Stimulated activated CD8-positive, alpha-beta memory T cell treated with anti-CD3 and anti-CD28 coated beads, Interleukin-12 subunit alpha, Interleukin-12 subunit beta, amount 100 ng/mL, for 1 hour (primary cell): Measurements from ENCODE around the gene PGAP1.

Source experiments
- DNase-seq: peaks from one replicate; pipeline ENCODE4 v3.0.0-alpha.2; 2020; ENCODE audit warnings: low read depth

PGAP1 gene

DNA sequence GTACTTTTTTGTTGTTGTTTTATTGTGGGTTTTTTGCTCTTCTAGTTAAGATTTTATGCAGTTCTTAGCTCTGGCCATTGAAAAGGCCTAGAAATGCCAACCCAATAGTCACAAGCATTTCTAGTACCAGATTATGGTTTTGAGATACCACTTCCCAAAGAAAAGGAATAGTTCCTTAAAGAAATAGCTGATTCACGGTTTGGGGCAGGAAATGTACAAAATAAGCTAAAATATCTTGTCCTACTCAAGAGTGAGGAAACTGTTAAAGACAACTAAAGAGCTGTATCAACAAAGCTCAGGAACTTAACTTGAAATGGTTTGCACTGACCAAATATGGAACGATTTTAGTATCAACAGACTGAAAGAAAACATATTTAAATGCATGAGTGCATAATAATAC, 35.4 kb downstream of the PGAP1 start:
- no peak for DNase-seq

DNA sequence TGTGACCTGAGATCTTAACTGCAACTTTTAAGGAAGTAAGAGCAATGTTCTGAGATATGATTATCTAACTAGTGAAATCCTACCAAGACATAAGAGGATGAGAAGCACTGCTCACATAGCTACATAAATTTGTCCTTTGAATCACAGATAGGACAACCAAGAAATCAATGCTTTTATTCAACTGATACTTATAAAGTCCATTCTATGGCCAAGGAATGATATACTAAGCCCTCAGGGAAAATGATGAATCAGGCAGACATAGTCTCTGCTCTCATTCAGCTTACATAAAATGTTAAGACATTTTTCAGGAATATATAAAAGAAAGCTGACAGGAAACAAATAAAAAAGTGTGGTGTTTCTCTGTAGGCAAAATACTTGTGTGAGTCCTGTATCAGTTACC, 39.1 kb downstream of the PGAP1 start:
- DNase-seq = no peak

DNA sequence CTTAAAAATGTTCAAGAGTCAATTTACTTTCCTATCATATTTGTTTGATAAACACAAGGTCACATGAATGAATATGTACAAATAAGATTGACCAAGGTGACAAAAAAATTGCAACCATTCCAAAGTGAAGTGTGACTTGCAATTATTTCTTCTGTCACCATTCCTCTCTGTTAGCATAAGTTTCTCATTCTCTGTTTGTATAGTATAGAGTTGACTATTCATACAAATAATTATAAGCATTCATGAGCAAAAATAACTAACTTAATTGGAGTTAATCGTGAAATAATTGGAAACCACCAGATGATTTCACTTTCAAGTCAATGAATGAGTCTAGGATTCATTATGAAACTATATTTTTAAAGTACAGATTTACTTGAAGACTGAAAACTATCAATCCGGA, 42.1 kb downstream of the PGAP1 start:
- no peak for DNase-seq

DNA sequence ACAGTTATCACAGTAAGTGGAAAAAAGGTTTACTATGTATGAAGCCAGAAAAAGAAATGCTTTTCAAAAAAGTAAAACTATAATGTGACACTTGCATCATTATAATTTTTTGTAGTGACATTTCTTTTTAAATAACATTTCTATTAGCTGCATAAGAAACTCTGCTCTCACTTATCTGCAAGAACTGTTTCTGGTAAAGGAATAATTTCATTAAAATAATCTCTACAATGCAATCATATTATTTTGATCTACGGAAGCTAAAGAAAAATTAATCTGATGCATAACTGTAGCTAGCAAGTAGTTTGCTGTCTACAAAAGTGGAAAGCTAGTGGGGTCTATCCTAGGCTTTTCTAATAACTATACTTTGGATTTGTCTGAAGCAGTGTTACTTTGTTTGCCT, 50.1 kb downstream of the PGAP1 start:
- DNase-seq = no peak

GRCh38 chr2:196875414-196875813, 51.1 kb downstream of the PGAP1 start:
- no peak for DNase-seq

GRCh38 chr2:196873511-196873910, 53.0 kb downstream of the PGAP1 start:
- no peak for DNase-seq

DNA sequence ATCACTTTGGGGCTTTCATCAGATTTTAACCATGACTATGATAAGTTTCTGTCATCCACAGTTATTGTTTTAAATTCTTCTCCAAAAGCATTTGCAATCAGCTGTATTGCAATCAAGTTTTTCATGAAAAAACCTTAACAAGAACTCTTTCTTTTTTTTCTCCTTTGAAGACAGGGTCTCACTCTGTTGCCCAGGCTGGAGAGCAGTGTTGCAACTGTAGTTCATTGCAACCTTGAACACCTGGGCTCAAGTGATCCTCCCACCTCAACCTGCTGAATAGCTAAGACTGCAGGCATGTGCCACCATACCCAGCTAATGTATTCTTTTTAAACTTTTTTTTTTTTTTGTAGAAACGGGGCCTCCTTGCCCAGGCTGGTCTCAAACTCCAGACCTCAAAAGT, 71.9 kb downstream of the PGAP1 start:
- no peak for DNase-seq

- DNase-seq = no peak
Measured at GRCh38 chr2:196853301-196854087, 73.0 kb downstream of the PGAP1 start.

DNA sequence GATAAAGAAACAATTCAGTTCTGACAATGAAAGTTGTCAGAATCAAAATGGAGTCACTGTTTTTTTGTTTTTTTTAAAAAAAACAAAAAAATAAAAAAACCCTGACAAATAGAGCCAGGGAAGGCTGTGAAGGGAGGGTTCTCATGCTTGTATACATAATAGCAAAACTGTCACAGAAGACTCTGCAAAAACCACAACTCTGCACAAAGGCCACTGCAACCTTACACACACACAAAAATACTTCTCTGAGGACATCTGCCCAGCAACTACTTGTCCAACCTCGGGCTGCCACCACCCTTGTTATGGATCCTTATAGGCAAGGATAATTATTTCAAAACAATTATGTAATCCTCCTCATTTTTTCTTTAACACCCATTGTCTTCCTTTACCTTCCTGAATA, 75.4 kb downstream of the PGAP1 start:
- DNase-seq = no peak

DNA sequence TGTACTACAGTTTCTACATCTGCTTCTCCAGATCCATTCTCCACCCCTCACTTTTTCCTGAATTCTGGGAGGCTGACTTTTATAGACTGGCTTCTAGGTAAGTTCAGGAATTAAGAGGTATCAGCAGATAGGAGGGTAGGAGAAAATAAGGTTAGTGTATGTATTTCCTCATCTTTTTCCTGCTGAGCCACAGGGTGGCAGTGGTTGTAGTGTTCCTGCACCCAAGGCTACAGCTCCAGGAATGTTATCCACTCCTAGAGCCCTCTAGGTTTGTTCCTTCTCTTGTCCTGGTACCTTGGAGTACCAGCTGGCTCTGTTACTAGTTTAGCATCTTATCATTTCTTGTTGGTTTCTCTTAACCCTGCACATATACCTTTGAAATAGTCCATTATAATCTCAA, 76.6 kb downstream of the PGAP1 start:
- DNase-seq = no peak

GRCh38 chr2:196846295-196846694, 80.2 kb downstream of the PGAP1 start:
- no peak for DNase-seq

GRCh38 chr2:196845371-196845770, 81.1 kb downstream of the PGAP1 start:
- DNase-seq = no peak

GRCh38 chr2:196840171-196840570, 86.3 kb downstream of the PGAP1 start:
- no peak for DNase-seq

GRCh38 chr2:196839574-196839973, 86.9 kb downstream of the PGAP1 start:
- no peak for DNase-seq

DNA sequence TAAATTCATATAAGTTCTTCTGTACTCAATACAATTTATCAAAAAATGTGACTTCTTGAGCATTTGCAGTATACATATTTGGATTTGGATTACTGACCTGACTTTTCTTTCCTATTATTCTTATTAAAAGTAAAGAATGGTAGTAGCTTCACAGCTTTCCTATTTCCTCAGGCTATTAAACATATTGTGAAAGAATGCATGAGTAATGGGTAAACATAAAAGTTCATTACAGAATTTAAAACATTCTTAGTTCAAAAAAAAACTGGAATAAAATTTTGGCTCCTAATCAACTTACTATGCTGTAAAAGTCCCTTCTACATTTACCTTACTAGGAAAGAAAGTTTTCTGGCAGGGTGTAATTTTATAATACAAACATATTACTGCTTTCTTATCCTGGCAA, 90.1 kb downstream of the PGAP1 start:
- DNase-seq = no peak

DNA sequence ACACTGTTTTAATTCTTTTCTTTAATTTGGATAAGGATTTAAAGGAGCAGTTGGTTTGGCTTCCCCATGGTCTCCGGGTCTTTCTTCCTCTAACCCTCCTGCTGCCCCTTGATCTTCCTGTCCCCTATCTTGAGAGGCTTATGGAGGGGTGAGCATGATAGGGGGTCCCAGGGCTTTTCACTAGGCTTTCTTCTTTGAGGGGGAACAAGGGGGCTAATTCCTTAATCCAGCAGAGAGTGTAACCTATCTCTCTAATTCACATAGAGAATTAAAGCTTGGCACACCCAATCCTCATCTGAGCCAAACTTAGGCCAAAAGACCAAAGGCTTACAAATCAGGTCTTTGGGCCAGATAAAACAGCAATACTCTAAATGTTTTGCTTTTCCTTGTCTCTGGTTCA, 95.8 kb downstream of the PGAP1 start:
- no peak for DNase-seq

DNA sequence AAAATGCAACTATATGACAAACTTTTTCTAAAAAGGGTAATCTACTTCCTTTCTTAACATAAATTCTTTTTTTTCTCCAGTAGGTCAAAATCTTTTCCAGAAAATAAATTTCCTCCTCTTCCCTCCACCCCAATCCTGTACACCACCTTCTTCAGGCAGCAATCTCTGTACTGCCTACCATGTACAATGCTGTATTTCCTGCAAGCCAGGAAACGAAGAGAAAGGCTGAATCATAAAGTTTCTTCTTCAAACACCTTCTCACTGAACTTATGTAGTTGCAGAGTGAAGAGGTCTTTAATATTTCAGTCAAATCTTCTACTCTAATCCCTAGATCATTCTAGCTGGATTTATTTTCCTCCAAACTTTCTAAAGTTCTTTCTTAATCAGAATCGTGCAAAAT, 99.2 kb downstream of the PGAP1 start:
- DNase-seq = no peak

DNA sequence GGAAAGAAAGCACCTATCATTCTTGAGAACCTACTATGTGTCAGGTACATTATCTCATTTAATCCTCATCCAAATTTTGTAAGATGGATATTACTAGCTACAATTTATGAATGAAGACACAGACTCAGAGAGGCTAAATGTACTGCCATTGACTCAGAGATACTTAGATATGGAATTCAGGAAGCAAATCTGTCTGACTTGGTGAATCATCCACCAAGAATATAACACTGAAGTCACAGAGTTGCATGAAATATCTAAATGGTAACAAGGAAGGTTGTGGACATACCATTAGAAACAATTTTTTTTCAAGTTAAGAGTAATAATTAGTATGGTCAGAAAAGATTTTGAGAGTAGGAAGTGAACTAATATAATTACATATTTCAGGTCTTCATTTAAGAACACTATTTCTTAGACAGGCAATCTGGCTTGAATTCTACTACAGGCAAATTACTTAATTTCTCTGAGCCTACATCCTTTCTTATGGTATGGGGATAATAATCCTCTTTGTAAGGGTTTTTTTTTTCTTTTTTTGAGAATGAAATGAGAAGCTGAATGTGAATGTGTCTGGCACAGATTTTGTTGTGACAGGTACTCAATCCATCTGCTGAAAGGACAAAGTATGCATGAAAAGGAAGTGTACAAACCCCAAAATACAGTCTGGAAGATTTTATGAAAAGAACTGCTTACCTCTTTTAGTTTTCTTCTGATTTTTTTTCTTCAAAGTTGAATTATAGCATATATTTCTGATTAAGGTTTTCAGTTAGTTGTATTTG, 102.6 kb downstream of the PGAP1 start:
- DNase-seq = no peak

DNA sequence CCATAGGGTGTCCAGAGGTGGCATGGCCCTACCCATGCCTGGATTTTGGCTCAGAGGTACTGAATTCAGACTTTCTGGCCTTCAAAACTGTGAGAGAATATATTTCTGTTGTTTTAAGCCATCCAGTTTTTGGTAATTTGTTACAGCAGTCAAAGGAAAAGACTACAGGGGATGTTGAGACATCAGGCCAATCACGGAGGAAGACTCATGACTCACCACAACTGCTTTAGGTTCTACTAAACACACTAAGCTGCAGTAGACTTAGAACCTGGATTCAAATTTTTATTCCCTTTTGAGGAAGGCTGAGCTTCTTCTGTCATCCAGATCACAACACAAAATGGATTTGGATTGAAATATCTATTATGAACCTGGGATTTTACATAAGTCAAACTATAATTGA, 105.3 kb downstream of the PGAP1 start:
- no peak for DNase-seq

GRCh38 chr2:196809260-196809659, 117.2 kb downstream of the PGAP1 start, which contains the start of gene C2orf66:
Gene C2orf66 (minus strand): TSS chr2:196809355. CDS start chr2:196809336, 19 bp downstream.
- no peak for DNase-seq

DNA sequence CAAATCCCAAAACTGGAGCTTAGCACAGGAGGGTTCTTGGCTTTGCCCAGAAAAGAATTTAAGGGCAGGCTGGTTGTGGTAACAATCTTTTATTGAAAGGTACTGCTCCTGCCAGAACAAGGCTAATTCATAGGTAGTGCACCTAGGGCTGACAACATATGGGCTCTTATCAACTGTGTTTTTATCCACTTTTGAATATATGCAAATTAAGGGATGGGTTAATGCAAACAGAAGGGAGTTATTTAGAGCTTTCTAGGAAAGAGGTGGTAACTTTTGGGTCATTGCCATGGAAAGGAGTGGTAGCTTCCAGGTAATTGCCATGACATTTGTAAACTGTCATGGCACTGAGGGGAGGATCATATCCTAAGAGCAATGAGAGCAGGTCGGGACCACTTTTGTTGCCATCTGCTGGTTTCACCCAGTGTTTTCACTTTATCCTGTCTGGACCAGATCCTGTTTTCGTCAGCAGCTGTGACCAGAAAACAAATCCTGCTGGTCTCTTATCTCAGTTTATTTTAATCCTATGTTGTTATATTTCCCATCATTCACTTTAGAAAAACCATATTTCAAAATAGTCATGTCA, 118.3 kb downstream of the PGAP1 start:
- no peak for DNase-seq

DNA sequence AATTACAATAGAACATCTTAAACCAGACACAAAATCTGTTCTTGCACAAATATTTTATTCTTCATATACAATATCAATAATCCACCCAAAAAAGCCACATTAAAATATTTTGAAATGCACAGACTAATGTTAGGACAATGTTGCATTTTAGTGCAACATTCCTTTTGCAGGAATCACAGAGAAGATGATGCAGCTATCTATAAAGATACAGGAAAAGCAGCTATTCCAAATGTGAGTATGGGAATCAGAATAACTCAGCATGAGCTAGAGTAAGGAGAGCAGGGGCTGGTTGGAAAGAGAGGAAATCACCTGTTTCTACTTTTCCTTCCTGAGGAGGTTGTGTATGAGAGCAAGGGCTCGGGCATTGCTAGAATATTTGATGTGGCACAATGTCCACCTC, 122.1 kb downstream of the PGAP1 start:
- no peak for DNase-seq

GRCh38 chr2:196802401-196802800, 124.1 kb downstream of the PGAP1 start:
- DNase-seq = no peak
